Mesenchymal stem cell (in vitro differentiated cells and primary cell): ENCODE measurements around the gene NPAS3.

Source experiments
- DNase-seq: peaks from one replicate; pipeline ENCODE4 v3.0.0-alpha.2; 2013
- H2AFZ ChIP-seq: one replicate; pipeline ENCODE4 v1.6.1; 2013; ENCODE audit warnings: low read depth, mild to moderate bottlenecking, control low read depth, inconsistent platforms, low read length, moderate library complexity
- H2AK5ac ChIP-seq: 2 replicates; pipeline ENCODE4 v1.6.1; 2013; ENCODE audit warnings: low read length, moderate library complexity, mild to moderate bottlenecking, inconsistent platforms; ENCODE audit not compliant: severe bottlenecking
- H2BK120ac ChIP-seq: one replicate; pipeline ENCODE4 v1.6.1; 2013; ENCODE audit warnings: low read depth, mild to moderate bottlenecking, inconsistent platforms, low read length, moderate library complexity
- H2BK12ac ChIP-seq, 2 experiments: one replicate each; pipeline ENCODE4 v1.6.1; 2013; ENCODE audit warnings: inconsistent platforms in 2 of 2, low read length in 2 of 2, mild to moderate bottlenecking in 2 of 2, moderate library complexity in 2 of 2, control low read depth in 1 of 2
- H2BK15ac ChIP-seq: one replicate; pipeline ENCODE4 v1.6.1; 2013; ENCODE audit warnings: mild to moderate bottlenecking, low read depth, inconsistent platforms; ENCODE audit not compliant: poor library complexity, severe bottlenecking
- H2BK5ac ChIP-seq: 2 replicates; pipeline ENCODE4 v1.6.1; 2013; ENCODE audit warnings: low read depth, mild to moderate bottlenecking, low read length, control low read depth, inconsistent platforms; ENCODE audit not compliant: poor library complexity, severe bottlenecking
- H3K14ac ChIP-seq, 2 experiments: one replicate each; pipeline ENCODE4 v1.6.1; 2013; ENCODE audit warnings: inconsistent platforms in 2 of 2, low read length in 2 of 2, control low read depth in 1 of 2, mild to moderate bottlenecking in 1 of 2, moderate library complexity in 1 of 2
- H3K18ac ChIP-seq, 2 experiments: one replicate each; pipeline ENCODE4 v1.6.1; 2013; ENCODE audit warnings: inconsistent platforms in 2 of 2, low read length in 2 of 2, control low read depth in 1 of 2, low read depth in 1 of 2, mild to moderate bottlenecking in 1 of 2
- H3K23ac ChIP-seq, 2 experiments: one replicate each; pipeline ENCODE4 v1.6.1; 2013; ENCODE audit warnings: inconsistent platforms in 2 of 2, low read length in 2 of 2, mild to moderate bottlenecking in 2 of 2, moderate library complexity in 2 of 2, control low read depth in 1 of 2
- H3K27ac ChIP-seq: 2 replicates; pipeline ENCODE4 v1.5.1; 2013; ENCODE audit warnings: mild to moderate bottlenecking, moderate library complexity, low read length, control low read depth, inconsistent platforms; ENCODE audit not compliant: poor library complexity, severe bottlenecking
- H3K27me3 ChIP-seq, 2 experiments: 2 replicates each; pipeline versions ENCODE4 v1.6.1 to v1.7.0; 2013; ENCODE audit warnings: low read length in 2 of 2, mild to moderate bottlenecking in 2 of 2, moderate library complexity in 2 of 2, control low read depth in 1 of 2, inconsistent platforms in 1 of 2; ENCODE audit not compliant: control insufficient read depth in 1 of 2, insufficient read depth in 1 of 2
- H3K36me3 ChIP-seq, 2 experiments: 2 replicates each; pipeline versions ENCODE4 v1.6.1 to v1.7.0; 2013; ENCODE audit warnings: low read length in 2 of 2, control low read depth in 1 of 2, inconsistent platforms in 1 of 2, low read depth in 1 of 2, mild to moderate bottlenecking in 1 of 2; ENCODE audit not compliant: insufficient read depth in 2 of 2, control insufficient read depth in 1 of 2
- H3K4ac ChIP-seq, 2 experiments: one replicate each; pipeline ENCODE4 v1.6.1; 2013; ENCODE audit warnings: inconsistent platforms in 2 of 2, low read length in 2 of 2, mild to moderate bottlenecking in 2 of 2, moderate library complexity in 2 of 2, control low read depth in 1 of 2, low read depth in 1 of 2
- H3K4me1 ChIP-seq: 2 replicates; pipeline ENCODE4 v1.6.1; 2013; ENCODE audit warnings: low read depth, low read length, control low read depth; ENCODE audit not compliant: control insufficient read depth, insufficient read depth
- H3K4me2 ChIP-seq: 2 replicates; pipeline ENCODE4 v1.6.1; 2013; ENCODE audit warnings: low read length, mild to moderate bottlenecking, inconsistent platforms; ENCODE audit not compliant: poor library complexity, severe bottlenecking
- H3K4me3 ChIP-seq, 2 experiments: 2 replicates each; pipeline versions ENCODE4 v1.5.1 to v1.7.0; 2013; ENCODE audit warnings: low read length in 2 of 2, mild to moderate bottlenecking in 2 of 2, control low read depth in 1 of 2, low read depth in 1 of 2; ENCODE audit not compliant: insufficient read depth in 1 of 2
- H3K79me1 ChIP-seq: replicated peaks from 2 replicates; pipeline ENCODE4 v1.6.1; 2013; ENCODE audit warnings: mild to moderate bottlenecking, control low read depth, low read length, inconsistent platforms; ENCODE audit not compliant: poor library complexity, severe bottlenecking
- H3K9ac ChIP-seq: 2 replicates; pipeline ENCODE4 v1.7.0; 2013; ENCODE audit warnings: mild to moderate bottlenecking, low read length, moderate library complexity
- H3K9me3 ChIP-seq: 2 replicates; pipeline ENCODE4 v1.7.0; 2013; ENCODE audit warnings: mild to moderate bottlenecking, low read length; ENCODE audit not compliant: control insufficient read depth
- H4K8ac ChIP-seq: one replicate; pipeline ENCODE4 v1.6.1; 2013; ENCODE audit warnings: inconsistent platforms, mild to moderate bottlenecking, low read length, moderate library complexity
- H4K91ac ChIP-seq: one replicate; pipeline ENCODE4 v1.6.1; 2013; ENCODE audit warnings: mild to moderate bottlenecking, low read length, inconsistent platforms
- WGBS: methylation state at CpG from one replicate; pipeline ENCODE4 v1.1.7; 2013; ENCODE audit warnings: mixed read lengths; 5-methylcytosine and 5-hydroxymethylcytosine counted together

Gene NPAS3

GRCh38 chr14:33432407-33433023 lies 493.8 kb downstream of the NPAS3 start:
- no peaks in the 10 kb centered on the region for H3K9me3 ChIP-seq
- H4K91ac ChIP-seq: no peak overlapping the region
- peak; percentile 37 for DNase-seq
- H3K36me3 ChIP-seq: no peaks in the 10 kb centered on the region
- H3K4me3 ChIP-seq: no peak overlapping the region
- H3K4me2 ChIP-seq: no peak overlapping the region
- H3K4ac ChIP-seq: no peak overlapping the region
- H2BK120ac ChIP-seq: no peak overlapping the region
- H3K4me1 ChIP-seq: no peaks in the 10 kb centered on the region
- H3K27me3 ChIP-seq: no peaks in the 10 kb centered on the region
- H2AK5ac ChIP-seq: no peak overlapping the region
- no peak overlapping the region for H3K14ac ChIP-seq
- no peak overlapping the region for H2AFZ ChIP-seq
- no peak overlapping the region for H2BK5ac ChIP-seq
- no peak overlapping the region for H2BK12ac ChIP-seq
- H3K9ac ChIP-seq: no peak overlapping the region
- no peak overlapping the region for H3K23ac ChIP-seq
- no peak overlapping the region for H2BK15ac ChIP-seq
- no peaks in the 10 kb centered on the region for H3K79me1 ChIP-seq
- no peak overlapping the region for H4K8ac ChIP-seq
- H3K27ac ChIP-seq: no peak overlapping the region
- no CpG with 5 or more reads among the region's 3 CpGs for WGBS
- no peak overlapping the region for H3K18ac ChIP-seq

- no peak overlapping the region for H4K8ac ChIP-seq
- DNase-seq: no peak
- no peak overlapping the region for H3K4me2 ChIP-seq
Measured at GRCh38 chr14:33433396-33433795, 494.7 kb downstream of the NPAS3 start.

GRCh38 chr14:33435911-33436689 lies 497.4 kb downstream of the NPAS3 start:
- no peak overlapping the region for H4K91ac ChIP-seq
- H3K18ac ChIP-seq: no peak overlapping the region
- H2BK15ac ChIP-seq: no peak overlapping the region
- H2BK120ac ChIP-seq: no peak overlapping the region
- peak; percentile 85 for DNase-seq
- no peak overlapping the region for H3K4me2 ChIP-seq
- H2BK12ac ChIP-seq: no peak overlapping the region
- no peaks in the 10 kb centered on the region for H3K27me3 ChIP-seq
- no peaks in the 10 kb centered on the region for H3K4me1 ChIP-seq
- H3K36me3 ChIP-seq: no peaks in the 10 kb centered on the region
- no peak overlapping the region for H3K23ac ChIP-seq
- H4K8ac ChIP-seq: no peak overlapping the region
- H3K4me3 ChIP-seq: no peak overlapping the region
- H3K4ac ChIP-seq: no peak overlapping the region
- WGBS: 73% methylated on average over 3 of the region's 8 CpGs
- H2BK5ac ChIP-seq: no peak overlapping the region
- H3K9ac ChIP-seq: no peak overlapping the region
- no peak overlapping the region for H2AK5ac ChIP-seq
- H3K9me3 ChIP-seq: no peaks in the 10 kb centered on the region
- H3K27ac ChIP-seq: no peak overlapping the region
- H2AFZ ChIP-seq: no peak overlapping the region
- no peak overlapping the region for H3K14ac ChIP-seq
- no peaks in the 10 kb centered on the region for H3K79me1 ChIP-seq

More at GRCh38 chr14:33433396-33433795, 494.7 kb downstream of the NPAS3 start:
- H2AK5ac ChIP-seq: no peak overlapping the region
- no peak overlapping the region for H3K18ac ChIP-seq
- H3K9me3 ChIP-seq: no peaks in the 10 kb centered on the region
- H2BK15ac ChIP-seq: no peak overlapping the region
- no peaks in the 10 kb centered on the region for H3K36me3 ChIP-seq
- no peaks in the 10 kb centered on the region for H3K27me3 ChIP-seq
- no peaks in the 10 kb centered on the region for H3K79me1 ChIP-seq
- H2BK5ac ChIP-seq: no peak overlapping the region
- H2BK12ac ChIP-seq: no peak overlapping the region
- 100% methylated on average over 1 of the region's 1 CpG for WGBS
- no peak overlapping the region for H3K14ac ChIP-seq
- H2BK120ac ChIP-seq: no peak overlapping the region
- no peak overlapping the region for H3K23ac ChIP-seq
- H3K4ac ChIP-seq: no peak overlapping the region
- H2AFZ ChIP-seq: no peak overlapping the region
- no peaks in the 10 kb centered on the region for H3K4me1 ChIP-seq
- H3K27ac ChIP-seq: no peak overlapping the region
- H4K91ac ChIP-seq: no peak overlapping the region
- H3K4me3 ChIP-seq: no peak overlapping the region
- no peak overlapping the region for H3K9ac ChIP-seq

GRCh38 chr14:33441633-33442032 lies 503.0 kb downstream of the NPAS3 start:
- Histone ChIP-seq H3K4me1 (no peaks in the 10 kb centered on the region), H3K18ac (no peak overlapping the region), H3K27me3 (no peaks in the 10 kb centered on the region), H4K91ac (no peak overlapping the region), H2BK15ac (no peak overlapping the region), H3K79me1 (no peaks in the 10 kb centered on the region), H3K9ac (no peak overlapping the region), H3K36me3 (no peaks in the 10 kb centered on the region), H2AFZ (no peak overlapping the region), H2BK5ac (no peak overlapping the region), H3K27ac (no peak overlapping the region), H3K4me2 (no peak overlapping the region), H3K23ac (no peak overlapping the region), H2BK120ac (no peak overlapping the region), H3K4me3 (no peak overlapping the region), H3K9me3 (no peaks in the 10 kb centered on the region), H2BK12ac (no peak overlapping the region), H2AK5ac (no peak overlapping the region), H4K8ac (no peak overlapping the region), H3K4ac (no peak overlapping the region), H3K14ac (no peak overlapping the region)
- DNase-seq: no peak
- 95% methylated on average over 3 of the region's 4 CpGs for WGBS
